ENCODE data around the gene BLM. TPM values are rescaled to one million over a fixed set of nuclear protein-coding genes. Genes with fewer than 3 reads are reported as not detected.
A peak's percentile ranks its signal among the peaks of the same experiment; 100 is the strongest.

BLM gene
- total and polyA plus RNA-seq, 8 donors, result 0.12 to 1.1 (median 0.65) TPM; not detected in 1

- ATAC-seq (peak in 2 of 4 donors; percentile 8 to 10), FAIRE-seq (no peak)
- WGBS, 2 donors, result 67 to 71% methylated on average over 5 of the region's 5 CpGs
Observed at GRCh38 chr15:90862964-90863778, 146.0 kb downstream of the BLM start.

GRCh38 chr15:90863987-90864386 lies 146.8 kb downstream of the BLM start:
- no peak for TF ChIP-seq CTCF (IDR thresholded peaks at IDR 0.05)
- DNase-seq (no peak), FAIRE-seq (no peak), ATAC-seq (no peak)
- Histone ChIP-seq H3K4me1 (peaks cover 6 to 46% (median 25%) of the 10 kb centered on the region in 3 donors), H3K9me3 (no peaks in the 10 kb centered on the region), H3K27me3 (no peaks in the 10 kb centered on the region), H3K4me3 (no peak overlapping the region), H3K36me3 (no peaks in the 10 kb centered on the region), H3K27ac (peak overlapping the region in 1 of 4 donors; percentile 11)
- 89 to 96% methylated on average over 4 of the region's 4 CpGs for WGBS, 2 donors
- intact Hi-C loops (cut with DNase I), result no loop called here

More at GRCh38 chr15:90862964-90863778, 146.0 kb downstream of the BLM start:
- DNase-seq, result peak in 1 of 6 donors; percentile 37
- Histone ChIP-seq H3K27ac (peak overlapping the region in 2 of 4 donors; percentile 9 to 11), H3K27me3 (no peaks in the 10 kb centered on the region), H3K4me1 (peaks cover 6 to 44% (median 25%) of the 10 kb centered on the region in 3 donors), H3K9me3 (no peaks in the 10 kb centered on the region), H3K36me3 (no peaks in the 10 kb centered on the region), H3K4me3 (no peak overlapping the region)
- intact Hi-C loops (cut with DNase I), result no loop called here
- TF ChIP-seq CTCF (IDR thresholded peaks at IDR 0.05), result no peak

GRCh38 chr15:90864507-90864906 lies 147.4 kb downstream of the BLM start:
- H3K9me3 ChIP-seq, result no peaks in the 10 kb centered on the region
- ATAC-seq (no peak), FAIRE-seq (no peak), DNase-seq (no peak)
- peaks cover 6 to 47% (median 29%) of the 10 kb centered on the region in 3 donors for H3K4me1 ChIP-seq
- no peak overlapping the region for H3K4me3 ChIP-seq
- no peaks in the 10 kb centered on the region for H3K36me3 ChIP-seq
- WGBS, 2 donors, result 92 to 94% methylated on average over 10 of the region's 10 CpGs
- H3K27ac ChIP-seq, result no peak overlapping the region
- intact Hi-C loops (cut with DNase I), result no loop called here
- H3K27me3 ChIP-seq, result no peaks in the 10 kb centered on the region
- TF ChIP-seq CTCF (IDR thresholded peaks at IDR 0.05), result no peak

GRCh38 chr15:90865702-90866101 lies 148.6 kb downstream of the BLM start:
- WGBS, 2 donors, result 93 to 97% methylated on average over 4 of the region's 4 CpGs
- Histone ChIP-seq H3K36me3 (no peaks in the 10 kb centered on the region), H3K27me3 (no peaks in the 10 kb centered on the region), H3K27ac (no peak overlapping the region), H3K9me3 (no peaks in the 10 kb centered on the region), H3K4me3 (no peak overlapping the region), H3K4me1 (peaks cover 11 to 47% (median 23%) of the 10 kb centered on the region in 3 donors)
- ATAC-seq (no peak), DNase-seq (no peak), FAIRE-seq (no peak)
- intact Hi-C loops (cut with DNase I), result no loop called here
- TF ChIP-seq CTCF (IDR thresholded peaks at IDR 0.05), result no peak

Other genes starting within 250 kb of the BLM start
- gene CRTC3, start 187.4 kb upstream of the BLM start, total RNA-seq, result 10 to 100 TPM; 10.0 to 17.6 (median 11.9) TPM
- 10 to 100 TPM in 1 of 2 donors, 1 to 10 TPM in 1; 7.1 to 11.1 TPM for gene CRTC3, start 187.4 kb upstream of the BLM start, polyA plus RNA-seq
- 100 to 1,000 TPM in 3 of 6 donors, 10 to 100 TPM in 3; 50.3 to 106 (median 98.8) TPM for gene FURIN, start 151.2 kb downstream of the BLM start, total RNA-seq
- gene FURIN, start 151.2 kb downstream of the BLM start, polyA plus RNA-seq, result 10 to 100 TPM; 52.5 to 67.7 TPM
- 10 to 100 TPM in 1 of 6 donors, 1 to 10 TPM in 5; 3.9 to 23.0 (median 8.6) TPM for gene FES, start 167.2 kb downstream of the BLM start, total RNA-seq
- 10 to 100 TPM; 24.4 to 26.5 TPM for gene FES, start 167.2 kb downstream of the BLM start, polyA plus RNA-seq
- gene MAN2A2, start 186.0 kb downstream of the BLM start, total RNA-seq, result 10 to 100 TPM; 56.6 to 88.2 (median 67.7) TPM
- 100 to 1,000 TPM in 1 of 2 donors, 10 to 100 TPM in 1; 57.2 to 118 TPM for gene MAN2A2, start 186.0 kb downstream of the BLM start, polyA plus RNA-seq
- 10 to 100 TPM; 10.3 to 17.6 (median 13.3) TPM for gene HDDC3, start 215.2 kb downstream of the BLM start, total RNA-seq
- gene HDDC3, start 215.2 kb downstream of the BLM start, polyA plus RNA-seq, result 10 to 100 TPM; 16.6 to 20.9 TPM
- gene UNC45A, start 217.9 kb downstream of the BLM start, total RNA-seq, result 10 to 100 TPM; 29.2 to 50.7 (median 32.2) TPM
- 10 to 100 TPM; 50.0 to 51.3 TPM for gene UNC45A, start 217.9 kb downstream of the BLM start, polyA plus RNA-seq
- gene RCCD1, start 237.5 kb downstream of the BLM start, total RNA-seq, result 10 to 100 TPM in 1 of 6 donors, 1 to 10 TPM in 5; 6.6 to 12.2 (median 7.8) TPM
- gene RCCD1, start 237.5 kb downstream of the BLM start, polyA plus RNA-seq, result 10 to 100 TPM in 1 of 2 donors, 1 to 10 TPM in 1; 9.0 to 11.9 TPM

Measured in pancreas (tissue), 10 donors.